ENCODE measurements around the gene PLIN5. TPM values are rescaled to one million over a fixed set of nuclear protein-coding genes. Genes with fewer than 3 reads are reported as not detected.

Gene PLIN5
- polyA plus RNA-seq, 3 donors, result 0.28 to 3.0 (median 0.58) TPM

GRCh38 chr19:4521888-4522242 is 13.2 kb downstream of the PLIN5 start:
- H3K36me3 Mint-ChIP-seq, result no peaks in the 10 kb centered on the region
- H3K4me3 Mint-ChIP-seq, result no peak overlapping the region
- no peaks in the 10 kb centered on the region for H3K79me2 ChIP-seq (ENCODE audit: insufficient read depth, low read length)
- H2AFZ ChIP-seq (ENCODE audit: insufficient read depth, low read depth, low read length, poor library complexity, severe bottlenecking), result no peak overlapping the region
- H3K9ac ChIP-seq (ENCODE audit: insufficient read depth, low read length, poor library complexity, severe bottlenecking), result no peak overlapping the region
- WGBS (ENCODE audit: insufficient coverage), result 92% methylated on average over 4 of the region's 5 CpGs
- H3K4me2 ChIP-seq (replicated peaks; ENCODE audit: extremely low read depth, low read length, poor library complexity, severe bottlenecking), result no peak overlapping the region
- peaks cover 2% of the 10 kb centered on the region for H3K4me1 Mint-ChIP-seq
- no peaks in the 10 kb centered on the region for H3K9me3 ChIP-seq (replicated peaks in 1 of 2; ENCODE audit: control insufficient read depth in 1 of 2, insufficient read depth in 1 of 2, low read length in 2 of 2)
- no peak overlapping the region for H3K4me3 ChIP-seq (replicated peaks in 1 of 3; ENCODE audit: low read depth in 2 of 3, low read length in 3 of 3)
- no peak overlapping the region for H3K27ac Mint-ChIP-seq
- intact Hi-C loops (cut with micrococcal nuclease), result loop anchor here in 1 of 2 donors (10.0 kb wide), 1 partner anchor 257 kb away; no protein-coding TSS in a partner anchor
- H3K27me3 Mint-ChIP-seq (ENCODE audit: low read depth in 3 of 3), result peaks cover 0 to 4% (median 3%) of the 10 kb centered on the region in 3 donors
- H3K27me3 ChIP-seq (ENCODE audit: control insufficient read depth in 2 of 2, insufficient read depth in 2 of 2, low read length in 2 of 2), result no peaks in the 10 kb centered on the region
- no peaks in the 10 kb centered on the region for H3K36me3 ChIP-seq (replicated peaks in 1 of 2; ENCODE audit: control insufficient read depth in 1 of 2, insufficient read depth in 2 of 2, low read length in 2 of 2)
- no peaks in the 10 kb centered on the region for H4K20me1 ChIP-seq (ENCODE audit: insufficient read depth, low read length)
- no peak for TF ChIP-seq CTCF (IDR thresholded peaks at IDR 0.05)
- peaks cover 0 to 4% of the 10 kb centered on the region in 2 donors for H3K4me1 ChIP-seq (ENCODE audit: control insufficient read depth in 1 of 2, insufficient read depth in 2 of 2, low read length in 2 of 2)
- peaks cover 0 to 2% (median 0%) of the 10 kb centered on the region in 7 donors for H3K9me3 Mint-ChIP-seq
- H3K27ac ChIP-seq (ENCODE audit: low read depth in 1 of 2, low read length in 2 of 2), result no peak overlapping the region
- DNase-seq, result no peak

- no peaks in the 10 kb centered on the region for H3K79me2 ChIP-seq (ENCODE audit: insufficient read depth, low read length)
- H2AFZ ChIP-seq (ENCODE audit: insufficient read depth, low read depth, low read length, poor library complexity, severe bottlenecking), result no peak overlapping the region
- intact Hi-C loops (cut with micrococcal nuclease), result loop anchor here in 1 of 2 donors (10.0 kb wide), 1 partner anchor 257 kb away; no protein-coding TSS in a partner anchor
- peaks cover 0 to 4% of the 10 kb centered on the region in 2 donors for H3K4me1 ChIP-seq (ENCODE audit: control insufficient read depth in 1 of 2, insufficient read depth in 2 of 2, low read length in 2 of 2)
- H3K4me3 ChIP-seq (replicated peaks in 1 of 3; ENCODE audit: low read depth in 2 of 3, low read length in 3 of 3), result no peak overlapping the region
- H3K27ac Mint-ChIP-seq, result no peak overlapping the region
- 77% methylated on average over 8 of the region's 11 CpGs for WGBS (ENCODE audit: insufficient coverage)
- H3K4me2 ChIP-seq (replicated peaks; ENCODE audit: extremely low read depth, low read length, poor library complexity, severe bottlenecking), result no peak overlapping the region
- no peak overlapping the region for H3K9ac ChIP-seq (ENCODE audit: insufficient read depth, low read length, poor library complexity, severe bottlenecking)
- DNase-seq, result no peak
- peaks cover 2% of the 10 kb centered on the region for H3K4me1 Mint-ChIP-seq
- no peaks in the 10 kb centered on the region for H3K9me3 ChIP-seq (replicated peaks in 1 of 2; ENCODE audit: control insufficient read depth in 1 of 2, insufficient read depth in 1 of 2, low read length in 2 of 2)
- no peaks in the 10 kb centered on the region for H3K27me3 ChIP-seq (ENCODE audit: control insufficient read depth in 2 of 2, insufficient read depth in 2 of 2, low read length in 2 of 2)
- no peaks in the 10 kb centered on the region for H4K20me1 ChIP-seq (ENCODE audit: insufficient read depth, low read length)
- H3K36me3 ChIP-seq (replicated peaks in 1 of 2; ENCODE audit: control insufficient read depth in 1 of 2, insufficient read depth in 2 of 2, low read length in 2 of 2), result no peaks in the 10 kb centered on the region
- peaks cover 0 to 7% (median 5%) of the 10 kb centered on the region in 3 donors for H3K27me3 Mint-ChIP-seq (ENCODE audit: low read depth in 3 of 3)
- H3K27ac ChIP-seq (ENCODE audit: low read depth in 1 of 2, low read length in 2 of 2), result no peak overlapping the region
- no peak overlapping the region for H3K4me3 Mint-ChIP-seq
- no peak for TF ChIP-seq CTCF (IDR thresholded peaks at IDR 0.05)
- H3K9me3 Mint-ChIP-seq, result peaks cover 0 to 2% (median 0%) of the 10 kb centered on the region in 7 donors
- H3K36me3 Mint-ChIP-seq, result no peaks in the 10 kb centered on the region
These were observed 13.7 kb downstream of the PLIN5 start for GRCh38 chr19:4521170-4521887.

Data from CD14-positive monocyte (primary cell).